Body of pancreas (tissue), 4 donors: ENCODE data around the gene GPR132.

Experiments
- CTCF ChIP-seq, 7 experiments: fragments of 450-650 bp in 4 of 7; fragments of 200-600 bp in 3 of 7; sonication (generic) in 3 of 7; IDR thresholded peaks; one replicate each; pipeline ENCODE4 v1.5.1; 2016 to 2019; ENCODE audit warnings: antibody characterized with exemption in 7 of 7
- POLR2A ChIP-seq, 3 donors: fragments of 450-650 bp; IDR thresholded peaks; one replicate each; pipeline ENCODE4 v1.6.1; 2016; ENCODE audit warnings: antibody characterized with exemption in 3 of 3, mild to moderate bottlenecking in 2 of 3

GRCh38 chr14:105043641-105044040, 21.6 kb downstream of the GPR132 start:
- TF ChIP-seq CTCF (IDR thresholded peaks at IDR 0.05) (no peak), POLR2A (IDR thresholded peaks at IDR 0.05) (no peak)
